ENCODE results near the gene GPC3.

DNA sequence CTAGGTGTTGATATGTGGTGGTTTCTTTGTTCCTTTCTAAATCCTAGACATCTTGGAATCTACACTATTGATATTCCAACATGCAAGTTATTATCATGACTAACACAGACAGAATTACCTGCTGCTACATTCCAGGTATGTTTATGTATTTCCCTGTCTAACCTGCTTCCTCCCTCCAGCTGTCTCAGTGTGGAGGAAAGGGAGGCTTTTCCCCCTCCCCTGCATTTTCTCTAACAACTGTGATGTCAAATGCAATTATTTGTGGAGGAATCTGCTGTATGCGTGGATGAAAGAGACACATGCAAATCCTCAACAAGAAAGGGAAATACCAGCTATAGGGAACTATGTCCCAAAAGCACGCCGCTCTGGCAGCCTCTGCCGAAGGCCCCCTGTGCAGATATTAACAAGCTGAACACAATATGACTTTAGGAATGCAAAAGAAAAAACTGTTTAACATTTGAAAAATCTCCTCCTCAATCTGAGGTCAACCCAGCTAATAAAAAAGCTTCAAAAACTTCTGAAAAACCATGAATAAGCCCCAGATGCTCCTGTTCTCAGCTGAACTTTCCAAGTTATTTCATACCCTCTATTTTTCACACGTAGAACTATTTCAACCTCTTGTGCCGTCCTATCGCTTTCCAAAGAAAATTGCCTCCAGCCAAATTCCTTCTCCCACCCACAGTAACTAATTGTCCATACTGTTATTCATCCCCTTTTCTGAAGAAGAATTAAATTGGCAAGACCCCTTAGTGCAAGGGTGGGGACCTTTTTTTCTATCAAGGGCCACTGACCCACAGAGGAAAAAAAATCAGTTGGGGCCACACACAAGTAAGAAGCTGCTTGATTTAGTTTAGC, 345.0 kb downstream of the GPC3 start:
- TF ChIP-seq, protein P1, sequence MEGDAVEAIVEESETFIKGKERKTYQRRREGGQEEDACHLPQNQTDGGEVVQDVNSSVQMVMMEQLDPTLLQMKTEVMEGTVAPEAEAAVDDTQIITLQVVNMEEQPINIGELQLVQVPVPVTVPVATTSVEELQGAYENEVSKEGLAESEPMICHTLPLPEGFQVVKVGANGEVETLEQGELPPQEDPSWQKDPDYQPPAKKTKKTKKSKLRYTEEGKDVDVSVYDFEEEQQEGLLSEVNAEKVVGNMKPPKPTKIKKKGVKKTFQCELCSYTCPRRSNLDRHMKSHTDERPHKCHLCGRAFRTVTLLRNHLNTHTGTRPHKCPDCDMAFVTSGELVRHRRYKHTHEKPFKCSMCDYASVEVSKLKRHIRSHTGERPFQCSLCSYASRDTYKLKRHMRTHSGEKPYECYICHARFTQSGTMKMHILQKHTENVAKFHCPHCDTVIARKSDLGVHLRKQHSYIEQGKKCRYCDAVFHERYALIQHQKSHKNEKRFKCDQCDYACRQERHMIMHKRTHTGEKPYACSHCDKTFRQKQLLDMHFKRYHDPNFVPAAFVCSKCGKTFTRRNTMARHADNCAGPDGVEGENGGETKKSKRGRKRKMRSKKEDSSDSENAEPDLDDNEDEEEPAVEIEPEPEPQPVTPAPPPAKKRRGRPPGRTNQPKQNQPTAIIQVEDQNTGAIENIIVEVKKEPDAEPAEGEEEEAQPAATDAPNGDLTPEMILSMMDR (IDR thresholded peaks at IDR 0.05; ENCODE audit: low read depth, low read length, poor library complexity, severe bottlenecking), result no peak
- TF ChIP-seq EZH2phosphoT487 (IDR thresholded peaks at IDR 0.05; ENCODE audit: borderline replicate concordance, low read length), result no peak

Data from DOHH2 (cell line).